ENCODE results near the gene SLC12A6. TPM values are rescaled to one million over a fixed set of nuclear protein-coding genes. Genes with fewer than 3 reads are reported as not detected.

Gene SLC12A6
- total and polyA plus RNA-seq, 2 of the 13 experiments (the other 11 are each of a cell fraction or from before 2014, with no cell fraction given) = 15.2 to 30.1 TPM

- TF ChIP-seq PCBP2 (optimal IDR thresholded peaks at IDR 0.05; ENCODE audit: low read depth, low read length, poor library complexity, severe bottlenecking) (no peak), GZF1 (CRISPR knock-in tag; IDR thresholded peaks at IDR 0.05) (no peak), HOXA3 (CRISPR knock-in tag; IDR thresholded peaks at IDR 0.05) (no peak; the same call in 1 of the 2 replicates), ZNF660 (CRISPR knock-in tag; IDR thresholded peaks at IDR 0.05; ENCODE audit: borderline replicate concordance, low read depth) (no peak), PHF20 (CRISPR knock-in tag; IDR thresholded peaks at IDR 0.05) (peak; percentile 59), RBM22 (optimal IDR thresholded peaks at IDR 0.05; ENCODE audit: low read length) (no peak), ZNF343 (CRISPR knock-in tag; IDR thresholded peaks at IDR 0.05) (peak; percentile 77; the same call in 1 of the 2 replicates), TMF1 (CRISPR knock-in tag; IDR thresholded peaks at IDR 0.05; ENCODE audit: low read depth) (peak; percentile 53; the same call in 1 of the 2 replicates), CC2D1A (CRISPR knock-in tag; IDR thresholded peaks at IDR 0.05) (0 out of 2 replicates have a peak, but pooled peaks have one; percentile 41), HNRNPH1 (optimal IDR thresholded peaks at IDR 0.05; ENCODE audit: low read depth, low read length) (no peak), THRA (CRISPR knock-in tag; IDR thresholded peaks at IDR 0.05; ENCODE audit: borderline replicate concordance) (peak; percentile 62; the same call in 1 of the 2 replicates), ZNF773 (CRISPR knock-in tag; IDR thresholded peaks at IDR 0.05; ENCODE audit: borderline replicate concordance) (no peak), STAT6 (CRISPR knock-in tag; IDR thresholded peaks at IDR 0.05; ENCODE audit: borderline replicate concordance) (no peak), ZFY (CRISPR knock-in tag; IDR thresholded peaks at IDR 0.05) (peak; percentile 80; the same call in 1 of the 2 replicates), KDM2A (CRISPR knock-in tag; IDR thresholded peaks at IDR 0.05; ENCODE audit: borderline replicate concordance, low read depth) (peak; percentile 88)
- TF ChIP-seq, protein P1, sequence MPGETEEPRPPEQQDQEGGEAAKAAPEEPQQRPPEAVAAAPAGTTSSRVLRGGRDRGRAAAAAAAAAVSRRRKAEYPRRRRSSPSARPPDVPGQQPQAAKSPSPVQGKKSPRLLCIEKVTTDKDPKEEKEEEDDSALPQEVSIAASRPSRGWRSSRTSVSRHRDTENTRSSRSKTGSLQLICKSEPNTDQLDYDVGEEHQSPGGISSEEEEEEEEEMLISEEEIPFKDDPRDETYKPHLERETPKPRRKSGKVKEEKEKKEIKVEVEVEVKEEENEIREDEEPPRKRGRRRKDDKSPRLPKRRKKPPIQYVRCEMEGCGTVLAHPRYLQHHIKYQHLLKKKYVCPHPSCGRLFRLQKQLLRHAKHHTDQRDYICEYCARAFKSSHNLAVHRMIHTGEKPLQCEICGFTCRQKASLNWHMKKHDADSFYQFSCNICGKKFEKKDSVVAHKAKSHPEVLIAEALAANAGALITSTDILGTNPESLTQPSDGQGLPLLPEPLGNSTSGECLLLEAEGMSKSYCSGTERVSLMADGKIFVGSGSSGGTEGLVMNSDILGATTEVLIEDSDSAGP (CRISPR knock-in tag; IDR thresholded peaks at IDR 0.05; ENCODE audit: borderline replicate concordance) = peak; percentile 87; the same call in 1 of the 2 replicates
- TF ChIP-seq, protein P2, sequence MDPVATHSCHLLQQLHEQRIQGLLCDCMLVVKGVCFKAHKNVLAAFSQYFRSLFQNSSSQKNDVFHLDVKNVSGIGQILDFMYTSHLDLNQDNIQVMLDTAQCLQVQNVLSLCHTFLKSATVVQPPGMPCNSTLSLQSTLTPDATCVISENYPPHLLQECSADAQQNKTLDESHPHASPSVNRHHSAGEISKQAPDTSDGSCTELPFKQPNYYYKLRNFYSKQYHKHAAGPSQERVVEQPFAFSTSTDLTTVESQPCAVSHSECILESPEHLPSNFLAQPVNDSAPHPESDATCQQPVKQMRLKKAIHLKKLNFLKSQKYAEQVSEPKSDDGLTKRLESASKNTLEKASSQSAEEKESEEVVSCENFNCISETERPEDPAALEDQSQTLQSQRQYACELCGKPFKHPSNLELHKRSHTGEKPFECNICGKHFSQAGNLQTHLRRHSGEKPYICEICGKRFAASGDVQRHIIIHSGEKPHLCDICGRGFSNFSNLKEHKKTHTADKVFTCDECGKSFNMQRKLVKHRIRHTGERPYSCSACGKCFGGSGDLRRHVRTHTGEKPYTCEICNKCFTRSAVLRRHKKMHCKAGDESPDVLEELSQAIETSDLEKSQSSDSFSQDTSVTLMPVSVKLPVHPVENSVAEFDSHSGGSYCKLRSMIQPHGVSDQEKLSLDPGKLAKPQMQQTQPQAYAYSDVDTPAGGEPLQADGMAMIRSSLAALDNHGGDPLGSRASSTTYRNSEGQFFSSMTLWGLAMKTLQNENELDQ (CRISPR knock-in tag; IDR thresholded peaks at IDR 0.05; ENCODE audit: borderline replicate concordance) = no peak
These were observed 29.8 kb upstream of the SLC12A6 start, which contains the start of gene LPCAT4 (continued) for GRCh38 chr15:34367101-34368081.

All from HepG2 (cell line).